HCT116 (cell line): ENCODE measurements around the gene PSMD4. TPM values are rescaled to one million over a fixed set of nuclear protein-coding genes. Genes with fewer than 3 reads are reported as not detected.

Experiments
- ATAC-seq: fragments of 200-7000 bp; cut with Tn5 transposase; 2 replicates; pipeline ENCODE4 v1.9.1; 2020; ENCODE audit warnings: mild to moderate bottlenecking, moderate library complexity
- BruUV-seq: library from RNA; stranded (reverse); fragments of 400-500 nt; replicated peaks from 2 replicates; lab custom pipeline; 2021; lab: Mats Ljungman, UMichigan
- CTCF ChIA-PET: fragments of 300-600 bp; sonication (Branson Sonifier 250); formaldehyde crosslinking; loops from one replicate; lab custom pipeline; 2021; ENCODE audit warnings: antibody characterized with exemption; lab: Charles Lee
- POLR2A ChIA-PET: fragments of 300-600, 350-600 bp; sonication (Branson Sonifier 250); formaldehyde crosslinking; loops from one replicate; lab custom pipeline; 2021; ENCODE audit warnings: antibody characterized with exemption; lab: Charles Lee
- RAD21 ChIA-PET, 2 experiments: fragments of 300-600 bp; sonication (Branson Sonifier 250); formaldehyde crosslinking; loops; one replicate each; lab custom pipeline; 2023; ENCODE audit warnings: low total read pairs in 2 of 2; ENCODE audit not compliant: uncharacterized antibody in 2 of 2, unreplicated experiment in 2 of 2, low non-redundant PET in 1 of 2; lab: Charles Lee
- DNase-seq: peaks from one replicate; pipeline ENCODE4 v3.0.0-alpha.2; 2010; ENCODE audit warnings: low read depth, low spot score
- H2AFZ ChIP-seq: fragments of 200-600 bp; shearing (Covaris generic), sonication (generic); 2 replicates; pipeline ENCODE4 v1.6.1; 2017; ENCODE audit warnings: low read depth, mixed run types, mixed read lengths, antibody characterized with exemption, low read length; ENCODE audit not compliant: poor library complexity, severe bottlenecking
- H3K27ac ChIP-seq: 2 replicates; pipeline ENCODE4 v1.5.1; 2012; ENCODE audit warnings: low read depth, low read length
- H3K27me3 ChIP-seq: fragments of 200-600 bp; sonication (generic); 2 replicates; pipeline ENCODE4 v1.6.1; 2016; ENCODE audit warnings: mixed run types, low read length, mixed read lengths; ENCODE audit not compliant: insufficient read depth
- H3K36me3 ChIP-seq, 2 experiments: fragments of 200-500 bp in 1 of 2; fragments of 200-600 bp in 1 of 2; sonication (Bioruptor generic) in 1 of 2; sonication (generic) in 1 of 2; 2 replicates each; pipeline versions ENCODE4 v1.5.1 to v1.6.1; 2014 to 2016; ENCODE audit warnings: low read length in 2 of 2, inconsistent platforms in 1 of 2, mixed read lengths in 1 of 2, mixed run types in 1 of 2; ENCODE audit not compliant: insufficient read depth in 2 of 2, control insufficient read depth in 1 of 2
- H3K4me1 ChIP-seq, 2 experiments: fragments of 200-600 bp in 1 of 2; sonication (generic) in 1 of 2; 2 replicates each; pipeline versions ENCODE4 v1.5.1 to v1.6.1; 2012 to 2017; ENCODE audit warnings: low read length in 2 of 2, inconsistent platforms in 1 of 2, mild to moderate bottlenecking in 1 of 2, mixed read lengths in 1 of 2, mixed run types in 1 of 2, moderate library complexity in 1 of 2; ENCODE audit not compliant: insufficient read depth in 2 of 2, control insufficient read depth in 1 of 2
- H3K4me2 ChIP-seq: fragments of 200-600 bp; sonication (generic); 2 replicates; pipeline ENCODE4 v1.6.1; 2017; ENCODE audit warnings: mixed run types, low read length, mixed read lengths
- H3K4me3 ChIP-seq, 2 experiments: fragments of 200-600 bp in 1 of 2; sonication (generic) in 1 of 2; replicated peaks in 1 of 2; 2 replicates each; pipeline ENCODE4 v1.5.1; 2011 to 2016; ENCODE audit warnings: low read length in 2 of 2, control low read depth in 1 of 2, low read depth in 1 of 2, mild to moderate bottlenecking in 1 of 2, mixed read lengths in 1 of 2, mixed run types in 1 of 2
- H3K79me2 ChIP-seq: fragments of 200-600 bp; sonication (generic); 2 replicates; pipeline ENCODE4 v1.6.1; 2017; ENCODE audit warnings: mild to moderate bottlenecking, mixed run types, low read length, moderate library complexity, mixed read lengths; ENCODE audit not compliant: insufficient read depth
- H3K9ac ChIP-seq: fragments of 200-600 bp; sonication (generic); 2 replicates; pipeline ENCODE4 v1.6.1; 2016; ENCODE audit warnings: low read length, mixed read lengths
- H3K9me2 ChIP-seq: fragments of 200-600 bp; sonication (generic), shearing (Covaris generic); 2 replicates; pipeline ENCODE4 v1.6.1; 2017; ENCODE audit warnings: mixed run types, mild to moderate bottlenecking, moderate library complexity; ENCODE audit not compliant: insufficient read depth
- H3K9me3 ChIP-seq, 2 experiments: fragments of 200-500 bp in 1 of 2; fragments of 200-600 bp in 1 of 2; sonication (Bioruptor generic) in 1 of 2; sonication (generic) in 1 of 2; 2 replicates each; pipeline ENCODE4 v1.6.1; 2014 to 2017; ENCODE audit warnings: low read length in 2 of 2, mixed read lengths in 2 of 2, inconsistent platforms in 1 of 2, low read depth in 1 of 2, mild to moderate bottlenecking in 1 of 2, mixed run types in 1 of 2, moderate library complexity in 1 of 2; ENCODE audit not compliant: control insufficient read depth in 1 of 2, insufficient read depth in 1 of 2
- H4K20me1 ChIP-seq: fragments of 200-600 bp; sonication (generic), shearing (Covaris generic); 2 replicates; pipeline ENCODE4 v1.6.1; 2017; ENCODE audit warnings: mixed run types, mild to moderate bottlenecking, moderate library complexity; ENCODE audit not compliant: insufficient read depth
- ATF3 ChIP-seq: IDR thresholded peaks from 2 replicates; pipeline ENCODE4 v1.6.1; 2012
- CEBPB ChIP-seq: IDR thresholded peaks from 2 replicates; pipeline ENCODE4 v1.6.1; 2012; ENCODE audit warnings: low read depth
- CTCF ChIP-seq, 3 experiments: fragments of 200-600 bp in 1 of 3; sonication (generic) in 1 of 3; IDR thresholded peaks in 2 of 3; conservative IDR thresholded peaks in 1 of 3; 2 replicates each; pipeline ENCODE4 v1.5.1; 2012 to 2017; ENCODE audit warnings: low read depth in 2 of 3, low read length in 2 of 3, antibody characterized with exemption in 1 of 3, borderline replicate concordance in 1 of 3, control low read depth in 1 of 3, mild to moderate bottlenecking in 1 of 3, mixed read lengths in 1 of 3, mixed run types in 1 of 3, moderate library complexity in 1 of 3; ENCODE audit not compliant: insufficient read depth in 1 of 3
- ELF1 ChIP-seq: IDR thresholded peaks from 2 replicates; pipeline ENCODE4 v1.6.1; 2012; ENCODE audit warnings: low read depth, borderline replicate concordance
- EZH2 ChIP-seq: fragments of 200-600 bp; sonication (generic); IDR thresholded peaks from 2 replicates; pipeline ENCODE4 v1.6.1; 2017; ENCODE audit warnings: antibody characterized with exemption, mixed run types
- FOSL1 ChIP-seq: IDR thresholded peaks from 2 replicates; pipeline ENCODE4 v1.6.1; 2012; ENCODE audit warnings: low read depth
- JUND ChIP-seq: IDR thresholded peaks from 2 replicates; pipeline ENCODE4 v1.6.1; 2012
- POLR2A ChIP-seq: IDR thresholded peaks from 2 replicates; pipeline ENCODE4 v1.7.0; 2011; ENCODE audit warnings: borderline replicate concordance; ENCODE audit not compliant: insufficient read depth, insufficient read length; ENCODE audit errors: extremely low read depth
- POLR2AphosphoS5 ChIP-seq: IDR thresholded peaks from 2 replicates; pipeline ENCODE4 v1.6.1; 2011; ENCODE audit warnings: mild to moderate bottlenecking, low read depth, low read length, moderate library complexity
- RAD21 ChIP-seq: IDR thresholded peaks from 2 replicates; pipeline ENCODE4 v1.6.1; 2012; ENCODE audit warnings: low read depth, mild to moderate bottlenecking
- SIN3A ChIP-seq: IDR thresholded peaks from 2 replicates; pipeline ENCODE4 v1.6.1; 2012; ENCODE audit warnings: low read depth
- SP1 ChIP-seq: IDR thresholded peaks from 2 replicates; pipeline ENCODE4 v1.6.1; 2012; ENCODE audit warnings: low read depth
- SRF ChIP-seq: IDR thresholded peaks from 2 replicates; pipeline ENCODE4 v1.6.1; 2012; ENCODE audit warnings: low read depth
- TCF7L2 ChIP-seq: IDR thresholded peaks from 2 replicates; pipeline ENCODE4 v1.7.0; 2011; ENCODE audit warnings: borderline replicate concordance, inconsistent platforms; ENCODE audit not compliant: insufficient read depth, insufficient read length; ENCODE audit errors: extremely low read depth
- YY1 ChIP-seq: IDR thresholded peaks from 2 replicates; pipeline ENCODE4 v1.6.1; 2011; ENCODE audit warnings: low read length, low read depth, moderate library complexity, mild to moderate bottlenecking; ENCODE audit not compliant: insufficient replicate concordance; ENCODE audit errors: extremely low read depth
- ZBTB33 ChIP-seq: IDR thresholded peaks from 2 replicates; pipeline ENCODE4 v1.6.1; 2011; ENCODE audit warnings: mild to moderate bottlenecking, low read length, moderate library complexity; ENCODE audit not compliant: insufficient replicate concordance; ENCODE audit errors: extremely low read depth
- ZFX ChIP-seq: fragments of 450-650 bp; IDR thresholded peaks from 2 replicates; pipeline ENCODE4 v1.6.1; 2017
- ZNF274 ChIP-seq: fragments of 200-500 bp; sonication (Bioruptor generic); IDR thresholded peaks from 2 replicates; pipeline ENCODE4 v1.6.1; 2014; ENCODE audit warnings: mild to moderate bottlenecking, low read depth, low read length, inconsistent platforms
- intact Hi-C: fragments of 100-400 bp; cut with micrococcal nuclease; formaldehyde crosslinking; loops from 2 replicates; pipeline ENCODE4 v1.10.0; 2022
- total RNA-seq: library from RNA; stranded (reverse); gene quantifications from one replicate; pipeline ENCODE4 v1.2.1, GENCODE V29; 2021; ENCODE audit not compliant: unreplicated experiment

PSMD4 gene
- total RNA-seq, 1 experiment from 2014 or later: 225 TPM

GRCh38 chr1:151238467-151238739 is 16.1 kb upstream of the PSMD4 start:
- H3K9me2 ChIP-seq: no peaks in the 10 kb centered on the region
- H3K4me2 ChIP-seq: no peak overlapping the region
- no peaks in the 10 kb centered on the region for H4K20me1 ChIP-seq
- no TSS peak for BruUV-seq
- ATAC-seq: no peak
- H3K9ac ChIP-seq: no peak overlapping the region
- H3K4me3 ChIP-seq: no peak overlapping the region
- CTCF ChIA-PET: interaction anchor here (1.6 kb wide), 1 partner anchor 14 kb away, joined by 5 read pairs; no protein-coding TSS in a partner anchor
- TF ChIP-seq FOSL1: no peak
- no peak for TF ChIP-seq RAD21
- TF ChIP-seq ZFX: no peak
- no peak for TF ChIP-seq EZH2
- no peak for TF ChIP-seq POLR2AphosphoS5
- TF ChIP-seq YY1: no peak
- TF ChIP-seq TCF7L2: no peak
- no peak for TF ChIP-seq CEBPB
- TF ChIP-seq SIN3A: no peak
- TF ChIP-seq POLR2A: no peak
- TF ChIP-seq JUND: no peak
- TF ChIP-seq ATF3: no peak
- TF ChIP-seq SP1: no peak
- TF ChIP-seq ELF1: no peak
- no peak for TF ChIP-seq ZBTB33
- TF ChIP-seq SRF: no peak
- no peak for TF ChIP-seq CTCF (IDR thresholded peaks at IDR 0.05 in 2 of 3, conservative IDR thresholded peaks at IDR 0.05 in 1 of 3; ENCODE audit: borderline replicate concordance in 1 of 3, insufficient read depth in 1 of 3, low read depth in 2 of 3, low read length in 2 of 3)
- TF ChIP-seq ZNF274: no peak
- TF ChIP-seq, all 23 proteins: peak for 0
- ChIA-PET POLR2A (no interaction called here), RAD21 (no interaction called here)
- Histone ChIP-seq H3K4me1 (no peaks in the 10 kb centered on the region), H3K9me3 (no peaks in the 10 kb centered on the region), H3K27me3 (no peaks in the 10 kb centered on the region), H3K79me2 (peaks cover under 1% of the 10 kb centered on the region; the same call in 1 of the 2 replicates), H3K27ac (no peak overlapping the region), H3K36me3 (peaks cover 55 to 90% of the 10 kb centered on the region in 2 experiments), H2AFZ (no peak overlapping the region)
- no peak for DNase-seq
- intact Hi-C loops: no loop called here
